VCaP (cell line): Measurements from ENCODE around the gene PCBP1.
A peak's percentile ranks its signal among the peaks of the same experiment; 100 is the strongest.
"Not testable (repeated sequence)": the region's sequence is repeated elsewhere in the genome, so short reads cannot be mapped to it uniquely, and the experiment has no call there.

Source experiments
- H3K27ac ChIP-seq: fragments of 450-650 bp; 2 replicates; pipeline ENCODE4 v1.5.1; 2017
- TF ChIP-seq, protein P1 (sequence below): fragments of 450-650 bp; conservative IDR thresholded peaks from 2 replicates; pipeline ENCODE4 v1.5.1; 2017; ENCODE audit warnings: mild to moderate bottlenecking, moderate library complexity

PCBP1 gene

DNA sequence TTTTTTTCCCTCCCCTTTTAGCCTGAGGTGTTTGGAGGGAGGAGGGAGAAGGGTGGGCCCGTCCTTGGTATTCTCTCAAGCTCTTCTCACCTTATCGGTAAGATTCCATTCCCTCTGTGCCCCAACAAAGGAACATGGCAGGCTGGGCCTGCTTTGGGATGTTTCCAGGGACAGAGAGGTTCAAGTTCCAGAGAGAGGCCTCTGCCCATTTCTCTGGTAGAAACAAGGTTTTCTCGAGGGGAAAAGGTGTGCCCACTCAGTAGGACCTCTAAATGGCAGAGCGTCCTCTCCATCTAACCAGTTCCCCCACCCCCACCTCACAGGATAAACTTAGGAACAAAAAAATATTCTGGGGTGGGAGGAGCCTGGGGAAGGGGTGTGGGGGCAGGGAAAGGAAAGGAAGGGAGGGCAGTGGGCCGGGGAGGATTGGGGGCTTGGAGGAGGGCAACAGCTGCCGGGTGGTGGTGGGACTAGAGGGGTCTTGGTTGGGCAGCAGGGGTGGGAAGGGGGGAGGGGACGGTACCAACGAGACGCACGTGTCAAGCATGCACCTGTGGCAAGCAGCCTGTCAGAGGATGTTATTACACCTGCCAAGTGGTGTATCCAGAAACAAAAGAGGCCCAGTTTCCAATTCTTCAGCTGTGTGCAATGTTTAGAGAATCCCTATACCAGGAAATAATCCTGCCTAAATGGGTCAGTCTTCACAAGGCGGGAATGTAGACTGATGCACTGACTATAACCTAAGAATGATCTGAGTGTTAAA lies 2.1 kb downstream of the PCBP1 start:
- H3K27ac ChIP-seq, result peak overlapping the region; percentile 99
- TF ChIP-seq, protein P1, sequence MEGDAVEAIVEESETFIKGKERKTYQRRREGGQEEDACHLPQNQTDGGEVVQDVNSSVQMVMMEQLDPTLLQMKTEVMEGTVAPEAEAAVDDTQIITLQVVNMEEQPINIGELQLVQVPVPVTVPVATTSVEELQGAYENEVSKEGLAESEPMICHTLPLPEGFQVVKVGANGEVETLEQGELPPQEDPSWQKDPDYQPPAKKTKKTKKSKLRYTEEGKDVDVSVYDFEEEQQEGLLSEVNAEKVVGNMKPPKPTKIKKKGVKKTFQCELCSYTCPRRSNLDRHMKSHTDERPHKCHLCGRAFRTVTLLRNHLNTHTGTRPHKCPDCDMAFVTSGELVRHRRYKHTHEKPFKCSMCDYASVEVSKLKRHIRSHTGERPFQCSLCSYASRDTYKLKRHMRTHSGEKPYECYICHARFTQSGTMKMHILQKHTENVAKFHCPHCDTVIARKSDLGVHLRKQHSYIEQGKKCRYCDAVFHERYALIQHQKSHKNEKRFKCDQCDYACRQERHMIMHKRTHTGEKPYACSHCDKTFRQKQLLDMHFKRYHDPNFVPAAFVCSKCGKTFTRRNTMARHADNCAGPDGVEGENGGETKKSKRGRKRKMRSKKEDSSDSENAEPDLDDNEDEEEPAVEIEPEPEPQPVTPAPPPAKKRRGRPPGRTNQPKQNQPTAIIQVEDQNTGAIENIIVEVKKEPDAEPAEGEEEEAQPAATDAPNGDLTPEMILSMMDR, result no peak

- TF ChIP-seq, protein P1, result no peak
- H3K27ac ChIP-seq, result peak overlapping the region; percentile 99
Observed at GRCh38 chr2:70089983-70090525, 2.8 kb downstream of the PCBP1 start.

DNA sequence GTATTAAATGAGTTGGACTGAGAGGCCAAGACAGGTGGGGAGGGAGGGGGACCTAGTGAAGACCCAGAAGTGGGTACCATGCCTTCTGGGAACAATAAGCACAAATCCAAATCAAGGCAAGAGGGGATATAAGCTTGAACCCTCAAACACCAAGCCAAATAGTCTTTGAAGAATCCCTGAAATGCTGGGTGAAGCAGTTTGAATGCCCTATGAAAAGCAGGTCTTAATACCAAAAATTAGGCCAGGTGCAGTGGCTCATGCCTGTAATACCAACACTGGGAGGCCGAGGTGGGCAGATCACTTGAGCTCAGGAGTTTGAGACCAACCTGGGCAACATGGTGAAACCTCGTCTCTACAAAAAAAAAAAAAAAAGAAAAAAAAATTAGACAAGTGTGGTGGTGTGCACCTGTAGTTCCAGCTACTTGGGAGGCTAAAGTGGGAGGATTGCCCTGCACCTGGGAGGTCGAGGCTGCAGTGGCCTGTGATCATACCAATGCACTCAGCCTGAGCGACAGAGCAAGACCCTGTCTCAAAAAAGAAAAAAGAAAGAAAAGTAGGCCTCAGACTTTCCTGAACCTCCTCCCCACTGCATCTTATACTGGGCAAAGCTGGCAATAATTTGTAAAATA lies 3.5 kb downstream of the PCBP1 start:
- 0 out of 2 replicates have a peak overlapping the region, but pooled peaks have one; percentile 99 for H3K27ac ChIP-seq
- TF ChIP-seq, protein P1, result no peak

- no peak overlapping the region for H3K27ac ChIP-seq
- TF ChIP-seq, protein P1, result no peak
Observed at GRCh38 chr2:70091364-70091763, 4.1 kb downstream of the PCBP1 start.

GRCh38 chr2:70091816-70092215 lies 4.5 kb downstream of the PCBP1 start:
- no peak overlapping the region for H3K27ac ChIP-seq
- TF ChIP-seq, protein P1, result no peak

DNA sequence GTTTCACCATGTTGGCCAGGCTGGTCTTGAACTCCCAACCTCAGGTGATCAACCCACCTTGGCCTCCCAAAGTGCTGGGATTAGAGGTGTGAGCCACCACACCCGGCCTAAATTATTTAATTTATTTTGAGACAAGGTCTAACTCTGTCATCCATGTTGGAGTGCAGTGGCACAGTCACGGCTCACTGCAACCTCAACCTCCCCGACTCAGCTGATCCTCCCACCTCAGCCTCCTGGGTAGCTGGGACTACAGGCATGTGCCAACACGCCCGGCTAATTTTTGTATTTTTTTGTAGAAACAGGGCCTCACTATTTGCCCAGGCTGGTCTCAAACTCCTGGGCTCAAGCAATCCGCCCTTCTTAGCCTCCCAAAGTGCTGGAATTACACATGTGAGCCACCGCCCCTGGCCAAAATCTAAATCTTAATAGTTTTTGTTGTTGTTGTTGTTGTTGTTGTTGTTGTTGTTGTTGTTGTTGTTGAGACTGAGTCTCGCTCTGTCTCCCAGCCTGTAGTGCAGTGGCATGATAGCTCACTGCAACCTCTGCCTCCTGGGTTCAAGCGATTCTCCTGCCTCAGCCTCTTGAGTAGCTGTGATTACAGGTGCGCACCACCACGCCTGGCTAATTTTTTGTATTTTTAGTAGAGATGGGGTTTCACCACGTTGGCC lies 5.4 kb downstream of the PCBP1 start:
- H3K27ac ChIP-seq, result not testable (repeated sequence)

GRCh38 chr2:70094171-70094977 lies 7.1 kb downstream of the PCBP1 start:
- TF ChIP-seq, protein P1, result no peak
- H3K27ac ChIP-seq, result peak overlapping the region; percentile 84
